ENCODE measurements around the gene MSANTD2. TPM values are rescaled to one million over a fixed set of nuclear protein-coding genes. Genes with fewer than 3 reads are reported as not detected.
"Not testable (repeated sequence)": the region's sequence is repeated elsewhere in the genome, so short reads cannot be mapped to it uniquely, and the experiment has no call there.

Gene MSANTD2
- total RNA-seq, 2 donors from 2014 or later = 7.3 to 9.0 TPM

DNA sequence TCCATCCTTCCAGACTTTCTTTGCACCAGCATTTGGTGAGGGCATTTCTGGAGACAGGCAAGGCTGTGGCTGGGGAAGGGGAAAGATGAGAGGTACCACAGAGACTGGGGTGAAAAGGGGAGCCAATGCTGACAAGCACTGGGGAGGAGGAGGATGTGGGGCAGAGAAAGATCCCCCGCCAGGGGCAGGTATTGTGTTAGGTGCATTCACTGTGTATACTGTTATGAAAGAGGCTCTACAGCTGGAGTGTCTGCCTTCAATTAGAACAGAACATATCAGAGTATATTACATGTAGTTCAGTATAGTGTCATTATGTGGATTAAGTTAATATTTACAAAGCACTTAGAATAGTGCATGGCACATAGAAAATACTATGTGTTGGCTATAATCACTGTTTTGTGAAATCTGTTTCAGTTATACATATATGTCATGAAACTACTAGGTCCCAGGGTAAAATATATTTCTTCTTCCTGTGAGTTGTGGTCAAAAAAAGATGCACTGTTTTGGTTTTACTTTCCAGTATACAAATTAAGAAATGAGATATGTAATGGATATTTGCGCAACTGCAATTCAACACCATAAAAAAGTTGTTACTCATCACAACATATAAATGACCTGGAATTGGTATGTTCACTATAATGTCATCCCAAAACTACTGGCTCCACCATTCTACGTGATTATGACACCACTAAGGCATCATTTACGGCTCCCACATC lies 8.4 kb downstream of the MSANTD2 start:
- ATAC-seq (no peak), DNase-seq (no peak)
- intact Hi-C loops (cut with DNase I, micrococcal nuclease) = no loop called here

DNA sequence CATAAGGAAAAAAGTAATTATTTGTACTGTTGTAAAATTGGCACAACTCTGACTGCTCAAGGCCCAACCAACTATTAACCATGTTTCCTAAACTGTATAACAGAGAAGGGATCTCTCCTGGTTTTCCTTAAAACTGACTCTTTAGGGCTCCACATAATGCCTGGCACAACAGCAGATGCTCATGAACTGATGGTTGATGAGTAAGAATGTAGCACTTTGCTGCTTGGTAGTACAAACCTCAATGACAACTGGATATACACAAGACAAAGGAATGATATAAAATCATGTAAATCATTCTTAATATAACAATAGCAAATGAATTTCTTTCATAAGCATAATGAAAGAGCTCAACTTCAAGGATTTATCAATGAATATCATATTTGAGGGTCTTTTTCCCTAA lies 11.7 kb downstream of the MSANTD2 start:
- DNase-seq (no peak), ATAC-seq (no peak)
- intact Hi-C loops (cut with DNase I, micrococcal nuclease) = no loop called here

DNA sequence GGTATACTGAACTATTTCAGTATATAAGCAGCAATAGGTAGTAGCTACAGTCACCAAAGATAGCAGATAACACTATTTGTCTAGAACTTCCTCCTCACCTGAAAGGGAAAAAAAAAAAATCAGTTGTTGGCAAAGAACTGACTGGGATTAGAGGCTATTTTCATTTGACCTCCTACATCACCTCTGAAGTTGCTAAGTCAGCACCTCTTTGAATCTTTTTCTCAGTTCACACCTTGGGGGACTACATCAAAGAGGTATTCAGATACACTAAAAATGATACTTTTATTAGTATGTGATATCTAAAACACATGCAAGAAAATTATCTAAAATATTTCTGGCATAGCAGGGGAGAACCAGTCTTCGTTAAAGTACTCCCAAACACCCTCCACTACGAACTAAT lies 16.2 kb downstream of the MSANTD2 start:
- DNase-seq (no peak), ATAC-seq (peak; percentile 25)
- intact Hi-C loops (cut with DNase I, micrococcal nuclease) = no loop called here

DNA sequence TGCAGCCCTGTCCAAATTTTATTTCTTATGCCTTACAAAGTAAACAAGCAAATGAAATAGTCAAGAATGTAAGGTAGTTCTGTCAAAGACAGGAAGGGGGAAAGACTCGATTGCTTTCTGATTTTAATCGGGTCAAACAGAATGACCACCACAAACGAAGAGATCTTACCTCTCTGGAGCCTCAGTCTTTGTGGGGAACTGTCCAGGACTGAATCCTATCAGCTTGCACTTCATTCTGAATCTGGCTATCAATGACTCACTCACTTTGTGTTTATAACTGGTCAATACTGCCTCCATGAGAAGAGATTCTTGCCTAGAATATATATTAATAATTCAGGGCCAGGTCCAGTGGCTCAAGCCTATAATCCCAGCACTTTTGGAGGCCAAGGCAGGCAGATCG lies 17.2 kb downstream of the MSANTD2 start:
- intact Hi-C loops (cut with DNase I, micrococcal nuclease) = no loop called here
- no peak for ATAC-seq
- DNase-seq = no peak

DNA sequence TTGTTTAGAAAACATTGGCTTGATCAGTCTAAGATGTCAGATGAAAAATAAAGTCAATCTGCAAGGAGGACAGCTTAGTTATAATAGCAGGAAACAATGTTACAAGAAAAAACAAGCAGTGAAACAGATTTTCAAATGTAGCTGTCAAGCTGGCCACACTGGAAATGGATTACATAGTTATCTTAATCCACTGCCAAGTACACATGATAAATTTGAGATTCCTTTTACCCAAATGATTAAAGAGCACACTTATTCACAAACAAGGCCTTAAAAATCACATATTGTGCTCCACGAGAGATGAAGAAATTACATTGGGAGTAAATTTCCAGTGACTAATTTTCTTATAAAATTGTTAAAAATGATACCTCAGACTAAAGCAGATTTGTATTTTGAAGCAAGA lies 20.6 kb downstream of the MSANTD2 start:
- intact Hi-C loops (cut with DNase I, micrococcal nuclease) = no loop called here
- no peak for ATAC-seq
- DNase-seq = no peak

DNA sequence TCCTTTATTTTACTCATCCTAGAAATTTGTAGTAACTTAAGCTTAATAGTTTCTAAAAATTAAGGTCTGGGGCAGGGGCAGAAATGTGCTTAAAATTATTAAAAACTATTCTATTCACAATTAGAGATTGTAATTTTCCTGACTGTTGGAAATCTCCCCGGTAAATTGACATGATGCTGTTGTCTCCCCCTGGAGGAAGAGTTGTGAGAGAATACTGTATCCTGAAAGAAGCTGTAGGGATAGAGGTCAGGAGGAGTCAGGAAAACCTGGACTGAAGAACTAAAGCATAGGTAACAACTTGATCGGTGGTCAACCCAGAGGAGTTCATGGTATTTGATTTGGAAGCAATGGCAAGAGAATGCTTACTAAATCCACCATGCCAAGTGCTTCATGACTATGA lies 21.9 kb downstream of the MSANTD2 start:
- DNase-seq (no peak), ATAC-seq (peak; percentile 59)
- intact Hi-C loops (cut with DNase I, micrococcal nuclease) = no loop called here

DNA sequence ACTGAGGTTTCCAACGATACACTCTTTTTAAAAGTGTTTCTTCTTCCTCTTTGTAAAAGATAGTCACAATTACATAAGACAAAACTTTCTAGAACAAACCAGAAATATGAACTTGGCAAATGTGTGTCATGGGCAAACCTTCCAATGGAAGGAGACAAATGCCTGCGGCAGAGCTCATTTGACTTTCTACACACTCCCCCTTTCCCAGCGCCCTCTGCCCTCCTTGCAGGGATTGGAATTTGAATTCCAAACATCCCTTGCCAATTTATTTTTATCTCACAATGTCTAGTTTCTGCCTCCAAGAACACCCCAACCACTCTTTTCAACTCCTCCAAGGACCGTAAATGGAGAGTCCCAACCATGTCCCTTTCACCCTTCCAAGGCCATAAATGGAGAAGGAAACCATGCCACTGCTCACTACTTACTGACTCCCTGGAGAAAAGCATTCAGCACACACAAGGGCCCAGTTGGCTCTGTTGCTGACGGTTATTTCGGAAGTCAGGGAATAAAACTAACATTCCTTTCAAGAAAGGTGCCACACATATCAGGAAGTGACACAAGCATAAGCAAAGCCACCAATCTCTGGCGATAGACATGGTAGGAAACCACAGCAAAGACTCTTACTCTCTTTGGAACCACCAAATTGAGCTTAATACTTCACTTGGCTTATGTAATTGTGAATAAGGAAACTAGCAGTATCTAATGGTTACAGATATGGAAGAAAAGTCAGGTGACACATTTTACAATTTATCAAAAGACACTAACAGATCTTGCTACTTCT lies 23.2 kb downstream of the MSANTD2 start:
- intact Hi-C loops (cut with DNase I, micrococcal nuclease) = no loop called here
- no peak for ATAC-seq
- DNase-seq = no peak

DNA sequence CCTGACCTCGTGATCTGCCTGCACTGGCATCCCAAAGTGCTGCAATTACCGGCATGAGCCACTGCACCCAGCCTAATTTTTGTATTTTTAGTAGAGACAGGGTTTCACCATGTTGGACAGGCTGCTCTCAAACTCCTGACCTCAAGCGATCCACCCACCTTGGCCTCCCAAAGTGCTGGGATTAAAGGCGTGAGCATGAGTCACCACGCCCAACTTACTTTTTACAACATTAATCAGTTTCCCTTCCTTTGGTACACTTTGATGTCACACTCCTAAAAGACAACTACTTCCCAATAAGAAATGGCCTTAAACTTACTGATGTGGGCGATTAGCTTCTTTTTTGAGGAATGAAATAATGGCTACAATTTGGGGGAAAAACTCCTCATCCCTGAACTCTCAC lies 29.2 kb downstream of the MSANTD2 start:
- ATAC-seq; DNase-seq; intact Hi-C loops (cut with DNase I, micrococcal nuclease): not testable (repeated sequence)

DNA sequence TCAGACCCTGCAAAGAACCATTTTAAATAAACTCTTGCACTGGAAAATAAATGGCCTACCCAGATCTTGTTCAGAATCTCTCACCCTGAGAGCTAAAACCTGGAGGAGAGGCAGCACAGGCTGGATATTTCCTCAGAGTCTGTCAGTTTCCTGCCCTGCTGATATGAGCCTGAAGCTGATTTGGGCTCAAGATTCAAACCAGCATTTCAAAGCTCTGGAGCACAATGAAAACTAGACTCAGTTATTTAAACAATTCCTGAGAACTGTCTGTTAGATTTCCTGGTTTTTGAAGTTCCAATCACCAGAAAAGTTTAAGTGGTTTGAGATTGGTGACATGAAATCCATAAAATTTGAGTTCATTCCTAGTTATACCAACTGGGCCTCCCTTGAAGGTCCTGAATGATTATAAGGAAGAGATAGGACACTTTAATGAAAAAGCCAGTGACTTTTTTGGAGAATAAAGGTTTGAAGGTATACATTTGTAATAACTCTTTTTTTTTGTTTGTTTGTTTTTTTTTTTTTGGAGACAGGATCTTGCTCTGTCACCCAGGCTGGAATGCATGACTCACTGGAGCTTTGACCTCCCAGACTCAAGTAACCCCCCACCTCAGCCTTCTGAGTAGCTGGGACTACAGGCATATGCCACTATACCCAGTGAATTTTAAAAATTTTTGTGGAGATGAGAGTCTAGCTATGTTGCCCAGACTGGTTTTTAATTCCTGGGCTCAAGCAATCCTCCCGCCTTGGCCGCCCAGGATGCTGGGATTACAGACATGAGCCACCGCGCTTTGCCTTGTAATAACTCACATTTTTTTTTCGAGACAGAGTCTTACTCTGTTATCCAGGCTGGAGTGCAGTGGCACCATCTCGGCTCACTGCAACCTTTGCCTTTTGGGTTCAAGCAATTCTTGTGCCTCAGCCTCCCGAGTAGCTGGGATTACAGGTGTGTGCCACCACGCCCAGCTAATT lies 30.1 kb downstream of the MSANTD2 start:
- intact Hi-C loops (cut with DNase I, micrococcal nuclease) = loop anchor here (10.0 kb wide), 2 partner anchors 65 to 95 kb away; partner anchors contain the start of genes SIAE (in 1 of the 2) and SPA17 (in 1 of the 2)
- DNase-seq = no peak
- ATAC-seq = no peak

DNA sequence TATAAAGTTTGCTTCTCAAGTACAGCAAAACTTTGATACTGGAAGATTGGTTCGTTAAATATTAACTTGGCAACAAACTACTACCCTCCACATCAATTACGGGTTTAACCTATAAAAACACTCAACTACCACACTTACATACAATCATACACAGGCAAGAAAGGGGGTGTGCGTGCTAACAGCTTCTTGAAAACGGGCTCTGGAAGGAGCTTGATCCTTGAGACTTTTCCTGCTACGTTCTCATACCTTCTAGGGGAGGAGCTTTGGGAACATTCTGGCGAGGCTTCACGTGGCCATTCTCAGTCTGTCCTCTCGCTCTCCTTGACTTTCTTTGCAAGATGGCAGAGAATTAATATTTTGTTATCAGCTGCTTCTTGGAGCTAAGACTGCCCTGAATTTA lies 31.3 kb downstream of the MSANTD2 start:
- intact Hi-C loops (cut with DNase I, micrococcal nuclease) = loop anchor here (10.0 kb wide), 2 partner anchors 66 to 94 kb away; partner anchors contain the start of genes SIAE (in 1 of the 2) and SPA17 (in 1 of the 2)
- ATAC-seq = peak; percentile 98

DNA sequence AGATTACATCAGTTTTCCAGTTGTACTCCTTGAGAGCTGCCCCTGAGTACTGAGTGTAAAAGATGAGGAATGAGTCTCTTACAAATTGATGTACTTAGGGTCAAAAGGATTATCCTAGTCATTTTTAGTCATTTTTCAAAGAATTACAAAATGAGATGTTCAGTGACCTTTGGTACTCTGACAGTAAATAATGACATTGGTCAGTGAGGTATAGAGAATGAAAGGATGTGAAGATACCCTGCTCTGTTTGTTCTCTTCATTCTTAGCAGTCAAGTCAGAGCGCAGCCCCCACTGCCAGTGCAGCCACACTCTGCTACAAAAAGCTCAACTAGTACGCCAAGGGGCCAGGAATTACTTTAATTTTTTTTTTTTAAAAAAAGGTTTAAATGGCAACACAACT lies 34.0 kb downstream of the MSANTD2 start:
- no peak for ATAC-seq
- intact Hi-C loops (cut with DNase I, micrococcal nuclease) = loop anchor here (10.0 kb wide), 2 partner anchors 69 to 91 kb away; partner anchors contain the start of genes SIAE (in 1 of the 2) and SPA17 (in 1 of the 2)
- DNase-seq = no peak

More for the DNA sequence above, 31.3 kb downstream of the MSANTD2 start:
- peak in 1 of 2 donors; percentile 41 for DNase-seq

DNA sequence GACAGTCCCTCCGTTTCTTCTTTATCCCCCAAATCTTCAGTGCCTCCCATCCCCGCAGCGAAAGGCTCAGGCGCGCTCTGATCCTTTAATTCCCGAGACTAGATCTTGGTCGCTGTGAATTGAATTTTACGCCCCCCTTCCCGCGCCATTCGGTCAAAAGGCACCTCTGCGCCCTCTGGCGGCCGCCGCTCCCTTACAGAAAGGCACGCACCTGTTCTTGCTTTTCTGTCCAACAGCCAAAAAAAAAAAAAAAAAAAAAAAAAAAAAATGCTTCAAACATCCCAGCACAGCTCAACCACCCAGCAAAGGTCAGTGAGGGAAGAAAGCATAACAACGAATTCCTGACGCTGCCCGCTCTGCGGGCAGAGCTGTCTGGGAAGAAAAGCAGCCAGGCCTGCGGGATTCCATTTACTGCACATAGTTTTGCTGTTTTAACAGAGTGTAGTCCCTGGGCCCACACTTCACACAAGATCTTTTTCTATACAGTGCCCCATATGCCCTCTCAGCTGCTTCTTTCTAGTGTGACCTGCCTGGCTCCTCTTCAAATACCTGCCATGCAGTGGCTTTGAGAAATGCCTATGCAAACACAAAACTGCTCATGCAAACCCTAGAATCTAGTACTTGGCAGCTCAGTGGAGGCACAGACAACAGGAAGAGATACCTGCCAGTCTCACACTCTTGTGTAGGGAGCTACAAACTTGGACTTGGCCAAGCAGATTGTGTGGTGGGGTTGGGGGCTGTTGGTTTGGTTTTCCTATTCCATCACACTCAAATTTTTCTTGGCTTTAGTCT lies 36.9 kb downstream of the MSANTD2 start:
- DNase-seq (peak; percentile 79 to 97), ATAC-seq (peak; percentile 55)
- intact Hi-C loops (cut with DNase I, micrococcal nuclease) = loop anchor here (2.0 to 10.0 kb wide), 3 partner anchors 71 to 93 kb away; partner anchors contain the start of genes SIAE (in 1 of the 2) and SPA17 (in 1 of the 2)

DNA sequence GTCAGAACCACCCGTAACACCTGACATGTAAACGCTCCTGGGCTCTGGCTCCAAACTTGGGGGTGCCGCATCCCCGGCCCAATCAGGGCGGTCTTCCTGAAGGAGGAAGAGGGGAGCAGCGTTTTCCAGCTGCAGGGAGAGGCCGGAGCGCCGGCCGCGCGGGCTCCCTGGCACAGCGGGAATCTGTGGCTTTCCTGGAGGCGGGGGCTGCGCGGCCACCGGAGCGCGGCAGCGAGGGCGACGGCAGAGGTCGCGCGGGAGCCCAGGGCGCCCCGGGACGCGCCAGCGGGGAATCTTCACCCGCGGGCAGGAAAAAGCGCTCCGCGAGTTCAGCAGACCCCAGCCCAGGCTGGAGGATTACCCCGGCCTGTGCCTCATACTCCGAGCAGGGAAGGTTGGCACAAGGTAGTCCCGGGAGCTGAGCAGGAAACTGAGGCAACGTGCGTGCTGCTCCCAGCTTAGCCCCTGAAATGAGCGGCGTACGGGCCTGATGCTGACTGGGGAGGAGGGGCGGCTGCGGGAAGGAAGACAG lies 37.5 kb downstream of the MSANTD2 start:
- DNase-seq (peak in 1 of 2 donors; percentile 50), ATAC-seq (peak; percentile 35)
- intact Hi-C loops (cut with DNase I, micrococcal nuclease) = loop anchor here (2.0 to 10.0 kb wide), 3 partner anchors 72 to 92 kb away; partner anchors contain the start of genes SIAE (in 1 of the 2) and SPA17 (in 1 of the 2)

DNA sequence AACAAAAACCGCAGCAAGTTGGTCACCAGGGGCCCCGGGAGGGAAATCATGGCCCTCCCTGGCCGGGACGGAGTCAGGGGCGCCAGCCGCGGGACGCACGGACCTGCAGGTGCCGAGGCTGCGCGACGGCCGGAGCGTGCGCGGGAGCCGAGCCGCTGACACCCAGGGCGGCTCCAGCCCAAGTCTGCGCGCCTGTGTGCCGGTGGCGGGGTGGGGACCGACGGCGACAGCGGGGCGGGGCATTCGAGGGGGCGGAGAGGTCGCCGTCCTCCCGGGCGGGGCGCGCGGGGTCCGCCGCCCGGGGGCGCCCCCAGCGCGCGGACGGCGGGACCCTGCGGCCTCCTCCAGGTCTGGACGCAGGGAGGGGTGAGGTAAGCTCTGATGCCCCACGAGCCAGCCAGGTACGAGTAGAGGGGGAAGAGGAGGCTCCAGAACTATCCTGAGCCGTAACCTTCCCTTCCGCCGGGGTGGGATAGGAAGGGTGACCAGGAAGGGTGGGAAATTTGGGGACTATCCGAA lies 38.0 kb downstream of the MSANTD2 start, which contains the start of gene ESAM:
ESAM (minus strand) TSS at position 186 of the 519 bp plus-strand sequence; CDS start at position 50, 136 bp downstream.
- DNase-seq (peak in 1 of 2 donors; percentile 84), ATAC-seq (peak; percentile 69)
- intact Hi-C loops (cut with DNase I, micrococcal nuclease) = loop anchor here (2.0 to 10.0 kb wide), 3 partner anchors 73 to 91 kb away; partner anchors contain the start of genes SIAE (in 1 of the 2) and SPA17 (in 1 of the 2)

DNA sequence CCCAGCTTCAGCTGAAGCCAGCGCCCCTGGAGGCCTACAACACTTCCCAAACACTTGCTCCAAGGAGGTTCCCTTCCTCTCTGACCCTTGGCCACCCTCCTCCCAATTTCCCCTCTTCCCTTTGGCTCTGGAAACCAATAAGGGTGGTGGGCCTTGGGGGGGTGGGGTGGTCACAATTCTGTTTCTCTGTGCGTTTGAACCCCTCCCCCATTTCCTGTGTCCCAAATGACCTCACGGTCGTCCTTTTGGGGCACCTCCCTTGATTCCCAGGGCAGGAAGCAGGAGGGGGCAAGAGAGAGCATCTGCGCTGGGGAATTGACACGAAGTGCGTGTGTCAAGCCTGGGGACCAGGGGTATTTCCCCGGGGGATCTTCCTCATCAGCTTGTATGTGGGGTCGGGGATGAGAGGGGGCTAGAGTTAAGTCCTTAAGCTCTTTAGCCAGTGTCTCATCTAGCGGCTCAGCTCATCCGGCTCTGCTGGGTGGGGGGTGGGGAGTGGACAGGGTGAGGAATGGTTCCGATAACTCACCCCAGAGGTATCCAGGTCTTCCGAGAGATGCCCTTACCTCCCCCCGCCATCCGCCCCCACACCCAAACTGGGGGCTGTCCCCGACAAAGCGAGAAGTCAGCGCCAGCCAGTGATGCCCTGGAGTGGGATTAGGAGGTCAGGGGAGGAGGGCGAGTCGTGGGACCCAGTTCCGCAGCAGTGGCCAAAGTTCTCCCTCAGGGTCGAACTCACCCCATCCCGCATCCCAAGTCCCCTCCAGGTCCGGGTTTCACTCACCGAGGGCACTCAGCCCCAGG lies 38.7 kb downstream of the MSANTD2 start:
- intact Hi-C loops (cut with DNase I, micrococcal nuclease) = loop anchor here (2.0 to 10.0 kb wide), 3 partner anchors 73 to 91 kb away; partner anchors contain the start of genes SIAE (in 1 of the 2) and SPA17 (in 1 of the 2)
- ATAC-seq = no peak
- no peak for DNase-seq

DNA sequence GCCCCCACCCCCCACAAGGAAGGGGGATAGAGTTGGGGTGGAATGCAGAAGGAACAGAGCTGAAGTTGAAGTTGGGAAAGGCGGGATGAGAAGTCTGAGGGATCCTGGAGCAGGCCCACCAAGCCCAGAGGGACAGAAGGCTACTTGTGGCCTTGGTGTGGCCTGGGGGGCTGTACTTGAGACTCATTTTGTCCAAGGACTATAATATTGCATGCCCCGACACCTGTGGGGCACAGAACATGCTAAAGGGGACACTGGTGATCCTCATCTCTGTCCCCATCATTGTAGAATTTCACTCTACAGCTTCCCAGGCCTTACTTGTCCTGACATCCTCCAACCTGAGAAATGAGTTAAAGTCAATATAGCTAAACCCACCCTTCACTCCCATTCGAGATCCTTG lies 39.4 kb downstream of the MSANTD2 start:
- DNase-seq = no peak

More for the DNA sequence above, 39.4 kb downstream of the MSANTD2 start:
- intact Hi-C loops (cut with DNase I, micrococcal nuclease) = loop anchor here (10.0 kb wide), 2 partner anchors 74 to 86 kb away; partner anchors contain the start of genes SIAE (in 1 of the 2) and SPA17 (in 1 of the 2)
- no peak for ATAC-seq
